HG03097 (cell line): ENCODE results near the gene TTC12.

Experiments
- ATAC-seq: cut with Tn5 transposase; IDR thresholded peaks from one replicate; pipeline ENCODE4 v1.9.1; 2021; ENCODE audit not compliant: unreplicated experiment, low FRiP score

Gene TTC12

GRCh38 chr11:113370634-113371033, 56.3 kb downstream of the TTC12 start:
- ATAC-seq = no peak

GRCh38 chr11:113372309-113372708, 57.9 kb downstream of the TTC12 start:
- no peak for ATAC-seq

- no peak for ATAC-seq
Observed at GRCh38 chr11:113373306-113373705, 58.9 kb downstream of the TTC12 start.

GRCh38 chr11:113373981-113374560, 59.7 kb downstream of the TTC12 start:
- ATAC-seq = no peak

- ATAC-seq = no peak
Observed at GRCh38 chr11:113375402-113375801, 61.0 kb downstream of the TTC12 start.

GRCh38 chr11:113376156-113376555, 61.8 kb downstream of the TTC12 start:
- no peak for ATAC-seq

- ATAC-seq = no peak
Observed at GRCh38 chr11:113377681-113378412, 63.5 kb downstream of the TTC12 start.

GRCh38 chr11:113378692-113379091, 64.3 kb downstream of the TTC12 start:
- no peak for ATAC-seq

- ATAC-seq = no peak
Observed at GRCh38 chr11:113382121-113382520, 67.7 kb downstream of the TTC12 start.

- no peak for ATAC-seq
Observed at GRCh38 chr11:113384551-113384950, 70.2 kb downstream of the TTC12 start.

- ATAC-seq = no peak
Observed at GRCh38 chr11:113385749-113386148, 71.4 kb downstream of the TTC12 start.

GRCh38 chr11:113386866-113387265, 72.5 kb downstream of the TTC12 start:
- ATAC-seq = no peak

GRCh38 chr11:113387605-113388211, 73.3 kb downstream of the TTC12 start, which contains the start of gene ANKK1:
Gene ANKK1 (plus strand): TSS chr11:113387779. CDS start chr11:113387885, 106 bp downstream.
- no peak for ATAC-seq

GRCh38 chr11:113389272-113389671, 74.9 kb downstream of the TTC12 start:
- no peak for ATAC-seq

- no peak for ATAC-seq
Observed at GRCh38 chr11:113392236-113392921, 78.0 kb downstream of the TTC12 start.

- ATAC-seq = no peak
Observed at GRCh38 chr11:113393501-113393985, 79.2 kb downstream of the TTC12 start.

- ATAC-seq = no peak
Observed at GRCh38 chr11:113394919-113395318, 80.5 kb downstream of the TTC12 start.

- no peak for ATAC-seq
Observed at GRCh38 chr11:113395782-113396336, 81.5 kb downstream of the TTC12 start.

- ATAC-seq = no peak
Observed at GRCh38 chr11:113396690-113397089, 82.3 kb downstream of the TTC12 start.

- no peak for ATAC-seq
Observed at GRCh38 chr11:113397212-113397611, 82.8 kb downstream of the TTC12 start.

GRCh38 chr11:113397821-113398220, 83.4 kb downstream of the TTC12 start:
- ATAC-seq = no peak
